Activated CD8-positive, alpha-beta T cell treated with anti-CD3 and anti-CD28 coated beads, Interleukin-2, amount 10 ng/mL, durations not matched to agents 7 days and 5 days (primary cell): ENCODE results near the gene PLEKHG3. TPM values are rescaled to one million over a fixed set of nuclear protein-coding genes. Genes with fewer than 3 reads are reported as not detected.

Experiments
- ATAC-seq: fragments of 150-1000 bp; cut with Tn5 transposase; one replicate; pipeline ENCODE4 v1.10.0; 2021; ENCODE audit warnings: moderate library complexity
- CTCF ChIA-PET: fragments of 350-600 bp; sonication (Branson Sonifier 250); formaldehyde crosslinking; loops from one replicate; lab custom pipeline; 2021; ENCODE audit warnings: antibody characterized with exemption; lab: Charles Lee
- POLR2A ChIA-PET: fragments of 350-600 bp; sonication (Branson Sonifier 250); formaldehyde crosslinking; loops from one replicate; lab custom pipeline; 2021; ENCODE audit warnings: antibody characterized with exemption; lab: Charles Lee
- DNase-seq: peaks from one replicate; pipeline ENCODE4 v3.0.0-alpha.2; 2020
- H3K27ac Mint-ChIP-seq: one replicate; pipeline ENCODE4 v1.8.0; 2021; ENCODE audit warnings: mild to moderate bottlenecking, mixed read lengths
- H3K27me3 Mint-ChIP-seq: one replicate; pipeline ENCODE4 v1.8.0; 2021; ENCODE audit warnings: low read depth, mixed read lengths
- H3K36me3 Mint-ChIP-seq: one replicate; pipeline ENCODE4 v1.8.0; 2021; ENCODE audit warnings: low read depth, mixed read lengths
- H3K4me1 Mint-ChIP-seq: one replicate; pipeline ENCODE4 v1.8.0; 2021; ENCODE audit warnings: low read depth, mixed read lengths
- H3K4me3 Mint-ChIP-seq: one replicate; pipeline ENCODE4 v1.8.0; 2021; ENCODE audit warnings: mild to moderate bottlenecking, mixed read lengths
- H3K9me3 Mint-ChIP-seq: one replicate; pipeline ENCODE4 v1.8.0; 2022; ENCODE audit warnings: mixed read lengths; ENCODE audit not compliant: insufficient read depth
- total RNA-seq, 2 experiments: library from RNA; stranded (reverse); gene quantifications; one replicate each; pipeline ENCODE4 v1.2.3, GENCODE V29; 2021

The PLEKHG3 gene
- total RNA-seq, 2 experiments from 2014 or later: 7.3 to 7.8 TPM

DNA sequence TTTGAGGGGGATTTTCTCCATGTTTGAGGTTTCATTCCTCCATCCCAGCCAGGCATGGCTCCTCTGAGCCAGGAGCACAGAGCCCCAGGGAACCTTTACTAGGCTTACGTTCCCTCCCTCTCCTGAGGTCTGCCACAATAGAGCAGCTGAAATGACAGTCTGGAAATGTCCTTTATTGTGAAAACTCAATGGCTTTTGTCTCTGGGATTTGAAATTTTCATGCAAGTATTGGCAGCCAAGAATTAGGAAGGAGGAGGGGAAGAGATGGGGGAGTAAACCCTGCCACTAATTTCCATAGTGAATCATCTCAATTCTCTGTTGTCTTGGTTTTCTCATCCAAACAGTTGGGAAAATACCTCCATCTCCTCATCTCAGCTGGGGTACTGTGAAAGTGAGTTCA lies 2.6 kb upstream of the PLEKHG3 start:
- ChIA-PET POLR2A (no interaction called here), CTCF (no interaction called here)
- H3K36me3 Mint-ChIP-seq: peaks cover 3% of the 10 kb centered on the region
- H3K27me3 Mint-ChIP-seq: peaks cover 74% of the 10 kb centered on the region
- H3K4me3 Mint-ChIP-seq: no peak overlapping the region
- no peak for DNase-seq
- no peaks in the 10 kb centered on the region for H3K9me3 Mint-ChIP-seq
- no peak overlapping the region for H3K27ac Mint-ChIP-seq
- no peak for ATAC-seq
- peaks cover 43% of the 10 kb centered on the region for H3K4me1 Mint-ChIP-seq

DNA sequence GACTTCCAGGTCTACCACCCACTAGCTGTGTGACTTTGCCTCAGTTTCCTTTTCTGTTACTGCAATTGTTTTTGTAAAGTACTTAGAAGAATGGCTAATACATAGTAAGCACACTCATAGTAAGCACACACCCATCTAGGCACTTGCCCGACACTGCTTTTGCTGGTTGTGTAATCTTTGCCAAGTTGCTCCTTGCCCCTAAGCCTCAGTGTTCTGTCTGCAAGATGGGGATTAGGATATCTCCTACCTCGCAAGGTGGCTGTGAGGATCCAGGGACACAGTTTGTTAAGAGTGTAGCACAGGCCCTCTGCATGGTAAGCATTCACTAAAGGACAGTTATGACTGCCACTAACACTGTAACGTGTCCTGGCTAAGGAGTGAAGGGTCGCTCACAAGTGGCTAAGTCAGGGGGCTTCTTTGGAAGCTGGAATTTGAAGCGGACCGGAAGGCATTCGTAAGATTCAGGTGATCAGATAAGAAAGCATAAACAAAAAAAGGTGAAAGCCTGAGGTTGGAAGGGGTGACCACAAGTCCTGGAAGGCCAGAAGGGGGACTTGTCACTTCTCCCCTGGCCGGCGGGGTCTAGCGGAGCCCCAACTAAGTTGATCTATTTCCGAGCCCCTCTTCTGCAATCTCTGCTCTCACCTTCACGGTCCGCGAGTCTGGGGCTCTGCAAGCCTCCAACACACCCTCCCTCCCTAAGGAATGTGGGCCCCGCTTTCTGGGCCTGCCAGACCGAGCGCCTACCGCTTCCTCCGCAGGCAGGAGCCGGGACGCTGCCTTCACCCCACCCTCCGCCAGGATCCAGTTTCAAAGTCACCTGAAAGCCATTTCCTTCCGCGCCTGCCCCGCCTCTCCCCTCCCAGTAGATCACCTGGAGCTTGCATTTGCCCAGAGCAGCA lies 1.5 kb upstream of the PLEKHG3 start:
- Mint-ChIP-seq H3K27ac (no peak overlapping the region), H3K4me1 (peaks cover 53% of the 10 kb centered on the region), H3K36me3 (peaks cover 3% of the 10 kb centered on the region), H3K4me3 (peak overlapping the region; percentile 72), H3K9me3 (no peaks in the 10 kb centered on the region), H3K27me3 (peaks cover 76% of the 10 kb centered on the region)
- no peak for DNase-seq
- CTCF ChIA-PET: no interaction called here
- ATAC-seq: peak; percentile 14
- POLR2A ChIA-PET: no interaction called here

DNA sequence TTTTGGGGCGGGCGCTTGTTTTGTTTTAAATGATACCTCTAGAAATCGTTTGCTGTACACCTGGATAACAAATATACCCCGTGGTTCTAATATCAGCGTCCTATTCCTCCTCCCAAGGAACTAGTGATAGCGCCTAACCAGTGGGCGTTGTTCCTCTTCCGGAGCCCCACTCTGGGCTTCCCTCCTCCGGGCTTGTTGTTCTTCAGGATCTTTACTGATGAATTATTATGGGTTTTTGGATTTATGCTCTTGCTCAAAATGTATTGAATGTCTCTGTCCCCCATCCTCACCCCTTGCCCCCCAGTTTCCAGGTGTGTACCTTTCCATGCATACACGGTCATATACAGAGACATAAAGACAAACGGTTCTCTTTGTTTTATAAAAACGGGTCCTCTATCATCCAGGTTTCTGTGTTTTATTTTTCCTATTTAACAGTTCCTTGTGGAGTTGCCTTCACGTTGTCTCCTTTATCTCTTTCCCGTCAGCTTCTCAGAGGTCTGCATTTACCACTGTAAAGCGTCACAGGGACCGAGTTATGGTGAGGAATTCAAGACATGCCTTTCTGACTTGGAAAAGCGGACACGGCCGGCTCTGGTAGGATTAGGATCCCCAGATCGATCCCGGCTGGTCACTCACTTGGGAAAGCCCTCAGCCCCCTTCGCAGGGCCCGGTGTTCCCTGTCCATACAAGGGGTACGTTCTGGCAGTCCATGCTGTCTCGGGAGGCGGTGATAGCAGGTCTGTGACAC lies 655 bp upstream of the PLEKHG3 start:
- peak overlapping the region; percentile 72 for H3K4me3 Mint-ChIP-seq
- no peak overlapping the region for H3K27ac Mint-ChIP-seq
- CTCF ChIA-PET: no interaction called here
- DNase-seq (no peak), ATAC-seq (no peak)
- H3K4me1 Mint-ChIP-seq: peaks cover 60% of the 10 kb centered on the region
- no peaks in the 10 kb centered on the region for H3K9me3 Mint-ChIP-seq
- H3K36me3 Mint-ChIP-seq: peaks cover 3% of the 10 kb centered on the region
- POLR2A ChIA-PET: interaction anchor here (0.6 kb wide), 1 partner anchor 35 kb away, joined by 3 read pairs; no protein-coding TSS in a partner anchor
- H3K27me3 Mint-ChIP-seq: peaks cover 71% of the 10 kb centered on the region

DNA sequence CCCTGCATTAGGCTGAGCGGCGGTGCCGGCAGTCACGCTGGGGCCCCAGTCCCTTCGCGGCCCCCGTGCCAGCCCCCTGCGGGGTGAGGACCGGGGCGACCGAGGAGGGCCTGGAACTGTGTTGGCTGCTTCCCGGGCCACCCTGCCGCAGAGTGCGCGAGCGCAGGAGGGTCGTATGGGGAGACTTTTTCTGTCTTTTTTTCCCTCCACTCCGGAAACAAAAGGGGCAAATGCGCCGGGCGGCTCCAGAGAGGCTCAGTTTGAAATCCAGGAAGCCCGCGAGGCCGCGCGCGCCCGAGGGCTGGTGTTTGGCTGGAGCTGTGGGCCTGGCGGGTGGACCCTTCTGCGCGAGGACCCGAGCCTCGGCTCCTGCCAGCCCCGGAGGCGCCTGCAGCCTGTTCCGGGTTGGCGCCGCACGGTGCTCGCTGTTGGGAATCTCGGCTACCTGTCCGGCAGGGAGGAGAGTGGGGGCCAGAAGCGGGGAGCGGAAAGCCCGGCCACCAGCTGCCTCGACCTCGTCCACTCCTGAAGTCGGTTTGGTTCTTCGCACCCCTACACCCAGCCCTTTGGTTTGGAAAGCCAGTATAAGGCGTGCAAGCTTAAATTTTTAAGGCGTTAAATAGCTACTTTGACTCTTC lies 638 bp downstream of the PLEKHG3 start:
- H3K36me3 Mint-ChIP-seq: peaks cover 7% of the 10 kb centered on the region
- H3K4me3 Mint-ChIP-seq: peak overlapping the region; percentile 72
- DNase-seq (no peak), ATAC-seq (peak; percentile 25)
- H3K4me1 Mint-ChIP-seq: peaks cover 64% of the 10 kb centered on the region
- H3K27ac Mint-ChIP-seq: no peak overlapping the region
- POLR2A ChIA-PET: interaction anchor here (0.6 to 1.2 kb wide), 2 partner anchors 18 to 19 kb away, joined by 3 to 5 read pairs; no protein-coding TSS in a partner anchor
- CTCF ChIA-PET: interaction anchor here (0.8 kb wide), 1 partner anchor 35 kb away, joined by 3 read pairs; no protein-coding TSS in a partner anchor
- H3K9me3 Mint-ChIP-seq: no peaks in the 10 kb centered on the region
- H3K27me3 Mint-ChIP-seq: peaks cover 70% of the 10 kb centered on the region

DNA sequence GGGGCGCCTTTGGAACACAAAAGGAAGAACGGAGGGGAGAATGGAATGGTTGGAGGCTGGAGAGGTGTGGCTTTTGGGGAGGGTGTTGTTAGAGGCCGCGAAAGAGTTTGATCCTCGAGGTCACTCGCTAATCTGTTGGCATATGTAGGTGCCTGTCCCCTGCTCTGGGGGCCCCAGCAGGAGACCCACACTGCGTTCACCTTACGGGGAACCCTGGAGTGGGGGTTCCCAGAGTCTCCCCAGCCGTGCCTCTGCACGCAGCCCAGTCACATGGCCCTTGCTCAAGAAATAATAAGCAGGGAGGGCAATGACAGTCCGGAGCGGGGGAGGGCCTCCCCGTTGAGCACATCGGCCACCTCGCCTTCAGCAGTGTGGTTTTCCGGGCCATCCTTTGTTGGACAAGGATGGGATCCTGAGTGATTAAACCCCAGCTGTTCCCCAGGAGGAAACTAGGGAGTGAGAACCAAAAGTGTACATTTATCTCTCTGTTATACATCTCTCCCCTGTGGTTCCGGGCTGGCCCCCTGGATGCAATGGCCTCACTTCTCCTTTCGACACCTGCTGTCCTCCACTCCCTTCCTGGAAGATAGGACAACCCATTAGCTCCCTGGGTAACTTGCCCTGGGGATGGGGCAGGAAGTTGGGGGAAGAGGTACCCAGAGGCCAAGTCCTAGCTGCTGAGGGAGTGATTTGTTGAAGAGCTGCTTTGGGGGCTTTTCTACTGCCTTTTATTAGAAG lies 1.3 kb downstream of the PLEKHG3 start:
- ChIA-PET CTCF (interaction anchor here (0.8 to 2.2 kb wide), 2 partner anchors 35 to 56 kb away, joined by 3 to 8 read pairs; no protein-coding TSS in a partner anchor), POLR2A (interaction anchor here (1.2 kb wide), 1 partner anchor 18 kb away, joined by 5 read pairs; no protein-coding TSS in a partner anchor)
- no peak for DNase-seq
- no peaks in the 10 kb centered on the region for H3K9me3 Mint-ChIP-seq
- H3K27me3 Mint-ChIP-seq: peaks cover 68% of the 10 kb centered on the region
- H3K4me1 Mint-ChIP-seq: peaks cover 68% of the 10 kb centered on the region
- peak overlapping the region; percentile 72 for H3K4me3 Mint-ChIP-seq
- H3K27ac Mint-ChIP-seq: no peak overlapping the region
- peaks cover 9% of the 10 kb centered on the region for H3K36me3 Mint-ChIP-seq
- ATAC-seq: no peak

DNA sequence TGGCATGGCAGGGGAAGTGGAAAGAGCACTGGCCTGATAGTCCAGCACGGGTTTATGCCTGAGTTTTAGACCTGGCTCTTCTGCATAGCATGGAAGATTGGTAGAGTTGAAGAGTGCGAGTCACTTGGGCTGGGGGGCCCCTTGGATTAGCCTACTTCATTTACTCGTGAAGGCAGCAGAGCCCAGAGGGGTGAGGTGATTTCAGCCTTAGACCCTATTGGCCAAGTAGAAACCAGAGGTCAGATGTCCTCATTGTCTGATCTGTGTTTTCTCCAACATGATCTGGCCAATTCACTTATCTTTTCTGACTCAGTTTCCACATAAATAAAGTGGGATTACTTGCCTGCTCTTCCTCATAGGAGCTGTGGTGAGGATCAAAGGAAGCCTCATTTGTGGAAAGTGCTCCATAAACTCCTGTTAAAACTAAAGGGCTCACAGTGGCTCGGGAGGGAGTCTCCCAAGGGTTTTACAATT lies 1.9 kb downstream of the PLEKHG3 start:
- ChIA-PET POLR2A (no interaction called here), CTCF (interaction anchor here (2.2 kb wide), 1 partner anchor 55 kb away, joined by 8 read pairs; no protein-coding TSS in a partner anchor)
- peaks cover 9% of the 10 kb centered on the region for H3K36me3 Mint-ChIP-seq
- peaks cover 68% of the 10 kb centered on the region for H3K4me1 Mint-ChIP-seq
- no peaks in the 10 kb centered on the region for H3K9me3 Mint-ChIP-seq
- ATAC-seq: no peak
- peak overlapping the region; percentile 72 for H3K4me3 Mint-ChIP-seq
- DNase-seq: no peak
- H3K27me3 Mint-ChIP-seq: peaks cover 64% of the 10 kb centered on the region
- no peak overlapping the region for H3K27ac Mint-ChIP-seq

DNA sequence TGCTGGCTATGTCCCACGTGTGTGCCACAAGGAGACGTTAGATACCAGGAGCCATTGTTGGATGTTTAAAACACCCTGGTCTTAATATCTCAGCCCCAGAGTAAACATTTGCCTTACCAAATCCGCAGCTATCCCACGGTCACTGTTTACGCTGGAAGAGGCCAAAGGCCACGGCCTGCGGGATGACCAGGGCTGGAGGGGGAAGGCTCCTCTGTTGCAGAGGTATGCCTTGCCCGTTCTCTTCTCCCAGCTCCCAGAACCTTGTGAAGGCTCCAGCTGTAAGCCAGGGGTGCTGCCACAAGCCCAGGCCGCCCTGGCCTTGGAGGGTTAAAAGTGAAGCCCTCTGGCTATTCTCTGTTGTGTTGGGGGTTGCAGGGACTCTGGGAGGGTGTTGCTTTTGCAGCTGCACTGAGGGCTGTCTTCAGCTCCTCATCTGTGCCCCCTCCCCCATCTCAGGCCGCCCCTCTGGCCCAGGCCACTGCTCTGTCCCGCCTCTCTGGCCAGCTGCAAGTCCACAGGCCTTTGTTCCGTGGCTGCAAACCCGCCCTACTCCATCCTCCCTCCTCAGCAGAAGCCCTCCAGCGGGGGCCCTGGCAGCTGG lies 2.5 kb downstream of the PLEKHG3 start:
- Mint-ChIP-seq H3K27me3 (peaks cover 64% of the 10 kb centered on the region), H3K27ac (peak overlapping the region; percentile 60), H3K36me3 (peaks cover 9% of the 10 kb centered on the region), H3K4me1 (peaks cover 68% of the 10 kb centered on the region), H3K4me3 (no peak overlapping the region), H3K9me3 (no peaks in the 10 kb centered on the region)
- no peak for ATAC-seq
- DNase-seq: no peak
- ChIA-PET POLR2A (no interaction called here), CTCF (interaction anchor here (1.0 to 2.2 kb wide), 2 partner anchors 35 to 55 kb away, joined by 4 to 8 read pairs; no protein-coding TSS in a partner anchor)

DNA sequence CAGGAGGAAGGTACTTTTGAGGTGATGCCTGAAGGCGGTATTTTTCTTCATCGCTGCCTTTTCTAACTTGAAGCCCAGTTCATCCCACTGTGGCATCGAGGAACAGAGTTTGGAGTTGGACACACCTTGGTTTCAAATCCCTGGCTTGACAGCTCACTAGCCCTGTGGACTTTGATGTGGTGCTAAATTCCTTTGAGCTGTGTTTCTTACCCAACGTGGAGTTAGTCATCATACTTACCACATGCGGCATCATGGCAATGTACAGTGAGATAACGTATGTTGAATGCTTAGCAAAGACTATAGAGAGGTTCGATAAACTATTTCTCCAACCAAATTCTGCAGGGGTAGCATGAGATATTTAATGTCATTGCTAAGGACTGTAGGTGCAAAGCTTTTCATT lies 3.4 kb downstream of the PLEKHG3 start:
- Mint-ChIP-seq H3K4me3 (no peak overlapping the region), H3K9me3 (peaks cover 3% of the 10 kb centered on the region), H3K4me1 (peaks cover 66% of the 10 kb centered on the region), H3K36me3 (peaks cover 12% of the 10 kb centered on the region), H3K27ac (no peak overlapping the region), H3K27me3 (peaks cover 65% of the 10 kb centered on the region)
- DNase-seq (no peak), ATAC-seq (no peak)
- ChIA-PET POLR2A (no interaction called here), CTCF (interaction anchor here (0.7 to 2.2 kb wide), 3 partner anchors 11 to 54 kb away, joined by 3 to 8 read pairs (median 4); no protein-coding TSS in a partner anchor)

DNA sequence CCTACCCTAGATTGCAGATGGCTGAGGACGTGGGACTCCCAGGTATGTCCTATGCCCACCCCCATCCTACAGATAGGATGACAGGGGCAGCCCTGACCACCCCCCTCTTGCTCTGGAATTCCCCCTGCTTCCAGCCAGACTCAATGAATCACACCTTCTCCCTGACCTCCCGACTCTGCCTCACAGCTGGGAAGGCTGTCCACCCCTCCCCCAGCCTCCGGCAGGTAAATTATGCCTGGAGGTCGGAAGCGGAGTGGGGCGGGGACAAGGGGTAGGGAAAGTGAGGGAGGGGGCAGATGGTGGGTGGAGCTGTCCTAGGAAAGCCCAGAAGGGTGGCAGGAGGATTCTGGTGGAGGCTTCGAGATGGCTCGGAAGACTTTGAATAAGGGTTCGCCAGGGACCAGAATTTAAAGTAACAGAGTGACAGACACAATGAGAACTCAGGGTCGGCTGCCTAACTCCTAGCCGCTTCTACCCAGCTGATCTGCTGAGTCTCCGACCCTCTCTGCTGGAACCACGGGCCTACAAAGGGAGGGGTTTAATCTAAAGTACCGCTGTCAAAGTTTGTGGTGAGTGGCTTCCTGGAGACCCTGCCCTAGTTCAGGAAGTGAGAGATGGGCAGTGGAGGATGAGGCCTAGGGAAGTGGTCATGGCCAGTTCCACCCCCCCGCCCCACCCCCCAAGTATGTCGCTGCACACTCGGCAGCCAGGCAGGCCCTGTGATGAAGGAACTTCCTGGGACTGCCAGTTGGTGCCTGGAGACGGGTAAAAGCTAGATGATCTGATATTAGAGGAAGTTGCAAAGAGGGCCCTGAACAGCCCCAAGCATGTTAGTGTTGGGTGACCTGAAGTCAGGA lies 4.2 kb downstream of the PLEKHG3 start:
- peaks cover 16% of the 10 kb centered on the region for H3K36me3 Mint-ChIP-seq

More for the DNA sequence above, 4.2 kb downstream of the PLEKHG3 start:
- ChIA-PET POLR2A (no interaction called here), CTCF (interaction anchor here (1.1 to 1.9 kb wide), 3 partner anchors 26 to 56 kb away, joined by 3 to 8 read pairs (median 4); no protein-coding TSS in a partner anchor)
- Mint-ChIP-seq H3K9me3 (peaks cover 10% of the 10 kb centered on the region), H3K27ac (peak overlapping the region; percentile 86), H3K4me3 (peak overlapping the region; percentile 70), H3K4me1 (peaks cover 59% of the 10 kb centered on the region), H3K27me3 (peaks cover 64% of the 10 kb centered on the region)
- DNase-seq (peak; percentile 67), ATAC-seq (peak; percentile 50)
